Mesenchymal stem cell (in vitro differentiated cells and primary cell): ENCODE data around the gene SFN.

Experiments used
- DNase-seq: peaks from one replicate; pipeline ENCODE4 v3.0.0-alpha.2; 2013
- H2AFZ ChIP-seq: one replicate; pipeline ENCODE4 v1.6.1; 2013; ENCODE audit warnings: low read depth, mild to moderate bottlenecking, control low read depth, inconsistent platforms, low read length, moderate library complexity
- H2AK5ac ChIP-seq: 2 replicates; pipeline ENCODE4 v1.6.1; 2013; ENCODE audit warnings: low read length, moderate library complexity, mild to moderate bottlenecking, inconsistent platforms; ENCODE audit not compliant: severe bottlenecking
- H2BK120ac ChIP-seq: one replicate; pipeline ENCODE4 v1.6.1; 2013; ENCODE audit warnings: low read depth, mild to moderate bottlenecking, inconsistent platforms, low read length, moderate library complexity
- H2BK12ac ChIP-seq, 2 experiments: one replicate each; pipeline ENCODE4 v1.6.1; 2013; ENCODE audit warnings: inconsistent platforms in 2 of 2, low read length in 2 of 2, mild to moderate bottlenecking in 2 of 2, moderate library complexity in 2 of 2, control low read depth in 1 of 2
- H2BK15ac ChIP-seq: one replicate; pipeline ENCODE4 v1.6.1; 2013; ENCODE audit warnings: mild to moderate bottlenecking, low read depth, inconsistent platforms; ENCODE audit not compliant: poor library complexity, severe bottlenecking
- H2BK5ac ChIP-seq: 2 replicates; pipeline ENCODE4 v1.6.1; 2013; ENCODE audit warnings: low read depth, mild to moderate bottlenecking, low read length, control low read depth, inconsistent platforms; ENCODE audit not compliant: poor library complexity, severe bottlenecking
- H3K14ac ChIP-seq, 2 experiments: one replicate each; pipeline ENCODE4 v1.6.1; 2013; ENCODE audit warnings: inconsistent platforms in 2 of 2, low read length in 2 of 2, control low read depth in 1 of 2, mild to moderate bottlenecking in 1 of 2, moderate library complexity in 1 of 2
- H3K18ac ChIP-seq, 2 experiments: one replicate each; pipeline ENCODE4 v1.6.1; 2013; ENCODE audit warnings: inconsistent platforms in 2 of 2, low read length in 2 of 2, control low read depth in 1 of 2, low read depth in 1 of 2, mild to moderate bottlenecking in 1 of 2
- H3K23ac ChIP-seq, 2 experiments: one replicate each; pipeline ENCODE4 v1.6.1; 2013; ENCODE audit warnings: inconsistent platforms in 2 of 2, low read length in 2 of 2, mild to moderate bottlenecking in 2 of 2, moderate library complexity in 2 of 2, control low read depth in 1 of 2
- H3K27ac ChIP-seq: 2 replicates; pipeline ENCODE4 v1.5.1; 2013; ENCODE audit warnings: mild to moderate bottlenecking, moderate library complexity, low read length, control low read depth, inconsistent platforms; ENCODE audit not compliant: poor library complexity, severe bottlenecking
- H3K27me3 ChIP-seq, 2 experiments: 2 replicates each; pipeline versions ENCODE4 v1.6.1 to v1.7.0; 2013; ENCODE audit warnings: low read length in 2 of 2, mild to moderate bottlenecking in 2 of 2, moderate library complexity in 2 of 2, control low read depth in 1 of 2, inconsistent platforms in 1 of 2; ENCODE audit not compliant: control insufficient read depth in 1 of 2, insufficient read depth in 1 of 2
- H3K36me3 ChIP-seq, 2 experiments: 2 replicates each; pipeline versions ENCODE4 v1.6.1 to v1.7.0; 2013; ENCODE audit warnings: low read length in 2 of 2, control low read depth in 1 of 2, inconsistent platforms in 1 of 2, low read depth in 1 of 2, mild to moderate bottlenecking in 1 of 2; ENCODE audit not compliant: insufficient read depth in 2 of 2, control insufficient read depth in 1 of 2
- H3K4ac ChIP-seq, 2 experiments: one replicate each; pipeline ENCODE4 v1.6.1; 2013; ENCODE audit warnings: inconsistent platforms in 2 of 2, low read length in 2 of 2, mild to moderate bottlenecking in 2 of 2, moderate library complexity in 2 of 2, control low read depth in 1 of 2, low read depth in 1 of 2
- H3K4me1 ChIP-seq: 2 replicates; pipeline ENCODE4 v1.6.1; 2013; ENCODE audit warnings: low read depth, low read length, control low read depth; ENCODE audit not compliant: control insufficient read depth, insufficient read depth
- H3K4me2 ChIP-seq: 2 replicates; pipeline ENCODE4 v1.6.1; 2013; ENCODE audit warnings: low read length, mild to moderate bottlenecking, inconsistent platforms; ENCODE audit not compliant: poor library complexity, severe bottlenecking
- H3K4me3 ChIP-seq, 2 experiments: 2 replicates each; pipeline versions ENCODE4 v1.5.1 to v1.7.0; 2013; ENCODE audit warnings: low read length in 2 of 2, mild to moderate bottlenecking in 2 of 2, control low read depth in 1 of 2, low read depth in 1 of 2; ENCODE audit not compliant: insufficient read depth in 1 of 2
- H3K79me1 ChIP-seq: replicated peaks from 2 replicates; pipeline ENCODE4 v1.6.1; 2013; ENCODE audit warnings: mild to moderate bottlenecking, control low read depth, low read length, inconsistent platforms; ENCODE audit not compliant: poor library complexity, severe bottlenecking
- H3K9ac ChIP-seq: 2 replicates; pipeline ENCODE4 v1.7.0; 2013; ENCODE audit warnings: mild to moderate bottlenecking, low read length, moderate library complexity
- H3K9me3 ChIP-seq: 2 replicates; pipeline ENCODE4 v1.7.0; 2013; ENCODE audit warnings: mild to moderate bottlenecking, low read length; ENCODE audit not compliant: control insufficient read depth
- H4K8ac ChIP-seq: one replicate; pipeline ENCODE4 v1.6.1; 2013; ENCODE audit warnings: inconsistent platforms, mild to moderate bottlenecking, low read length, moderate library complexity
- H4K91ac ChIP-seq: one replicate; pipeline ENCODE4 v1.6.1; 2013; ENCODE audit warnings: mild to moderate bottlenecking, low read length, inconsistent platforms
- WGBS: methylation state at CpG from one replicate; pipeline ENCODE4 v1.1.7; 2013; ENCODE audit warnings: mixed read lengths; 5-methylcytosine and 5-hydroxymethylcytosine counted together

SFN gene

DNA sequence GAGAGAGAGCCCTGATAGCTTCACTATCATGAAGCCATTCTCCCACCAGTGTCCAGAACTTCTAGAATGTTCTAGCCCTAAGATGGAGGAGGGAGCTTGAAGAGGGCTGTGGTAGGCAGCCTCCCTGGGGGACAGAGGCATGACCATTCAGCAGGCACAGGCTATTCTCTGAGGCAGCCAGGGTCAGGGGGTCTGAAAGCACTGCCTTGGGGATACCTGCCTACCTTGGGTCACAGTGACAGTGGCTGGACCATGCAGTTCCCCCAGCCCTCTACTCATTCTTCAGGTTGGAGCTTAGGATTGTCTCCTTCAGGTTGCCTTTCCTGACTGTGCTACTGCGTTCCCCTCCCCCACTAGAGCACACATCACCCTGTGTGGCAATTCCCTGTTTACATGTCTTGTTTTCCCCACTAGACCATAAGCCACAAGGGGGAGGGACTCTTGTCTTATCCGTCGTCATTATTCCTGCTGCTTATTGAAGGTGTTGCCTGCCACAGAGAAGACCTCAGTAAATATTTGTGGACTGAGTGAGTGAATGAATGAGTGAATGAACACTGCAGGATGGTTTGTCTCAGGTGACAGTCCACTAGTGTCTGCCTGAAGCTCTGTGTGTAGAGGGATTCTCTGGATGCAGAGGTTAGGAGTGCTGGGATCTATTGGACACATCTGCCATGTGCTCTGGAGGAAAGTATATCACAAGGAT, 31.3 kb upstream of the SFN start:
- H3K9me3 ChIP-seq = no peaks in the 10 kb centered on the region
- H3K27ac ChIP-seq = no peak overlapping the region
- H2BK5ac ChIP-seq = no peak overlapping the region
- no peak overlapping the region for H3K23ac ChIP-seq
- no peak overlapping the region for H3K4me3 ChIP-seq
- H2AK5ac ChIP-seq = no peak overlapping the region
- no peak overlapping the region for H4K91ac ChIP-seq
- peaks cover 27% of the 10 kb centered on the region for H3K4me1 ChIP-seq
- peak overlapping the region; percentile 37 to 42 for H3K18ac ChIP-seq
- H3K27me3 ChIP-seq = no peaks in the 10 kb centered on the region
- peak; percentile 85 for DNase-seq
- H2BK12ac ChIP-seq = peak overlapping the region in 1 of 2 experiments; percentile 10
- no peak overlapping the region for H2AFZ ChIP-seq
- H3K4ac ChIP-seq = peak overlapping the region in 1 of 2 experiments; percentile 24
- H2BK15ac ChIP-seq = no peak overlapping the region
- H3K36me3 ChIP-seq = peaks cover 42 to 48% of the 10 kb centered on the region in 2 experiments
- no peak overlapping the region for H3K4me2 ChIP-seq
- WGBS = 47% methylated on average over 3 of the region's 3 CpGs
- no peak overlapping the region for H4K8ac ChIP-seq
- no peak overlapping the region for H2BK120ac ChIP-seq
- H3K14ac ChIP-seq = peak overlapping the region in 1 of 2 experiments; percentile 18
- no peak overlapping the region for H3K9ac ChIP-seq
- H3K79me1 ChIP-seq = peaks cover 37% of the 10 kb centered on the region

DNA sequence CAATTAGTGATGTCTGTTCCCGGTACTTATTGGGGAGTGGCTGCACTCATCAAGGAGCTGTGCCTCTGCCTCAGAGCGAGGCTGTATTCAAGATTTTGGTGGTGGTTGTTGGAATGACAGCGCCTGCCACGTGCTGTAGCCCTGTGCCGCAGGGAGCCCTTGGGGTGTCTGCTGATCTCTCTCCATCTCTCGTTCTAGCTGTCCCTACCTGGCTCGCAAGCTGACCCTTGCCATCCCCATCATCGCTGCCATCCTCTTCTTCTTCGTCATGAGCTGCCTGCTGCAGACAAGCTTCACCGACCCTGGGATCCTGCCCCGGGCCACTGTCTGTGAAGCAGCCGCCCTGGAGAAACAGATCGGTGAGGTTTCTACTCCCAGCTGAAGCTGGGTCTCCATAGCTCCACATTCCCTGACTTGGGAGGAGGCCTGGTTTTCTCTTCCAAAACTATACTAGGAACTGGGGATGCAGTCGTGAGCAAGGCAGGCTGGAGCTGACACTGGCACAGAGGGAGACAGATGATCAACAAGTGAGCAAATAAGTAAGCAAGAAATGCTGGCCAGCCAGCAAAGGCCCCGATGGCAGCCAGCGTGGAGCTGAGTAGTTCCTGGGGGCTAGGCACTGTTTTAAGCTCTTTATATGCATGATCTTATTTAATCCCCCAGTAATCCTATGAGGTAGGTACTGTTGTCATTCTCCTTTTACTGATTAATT, 30.5 kb upstream of the SFN start:
- WGBS = 97% methylated on average over 16 of the region's 16 CpGs

DNA sequence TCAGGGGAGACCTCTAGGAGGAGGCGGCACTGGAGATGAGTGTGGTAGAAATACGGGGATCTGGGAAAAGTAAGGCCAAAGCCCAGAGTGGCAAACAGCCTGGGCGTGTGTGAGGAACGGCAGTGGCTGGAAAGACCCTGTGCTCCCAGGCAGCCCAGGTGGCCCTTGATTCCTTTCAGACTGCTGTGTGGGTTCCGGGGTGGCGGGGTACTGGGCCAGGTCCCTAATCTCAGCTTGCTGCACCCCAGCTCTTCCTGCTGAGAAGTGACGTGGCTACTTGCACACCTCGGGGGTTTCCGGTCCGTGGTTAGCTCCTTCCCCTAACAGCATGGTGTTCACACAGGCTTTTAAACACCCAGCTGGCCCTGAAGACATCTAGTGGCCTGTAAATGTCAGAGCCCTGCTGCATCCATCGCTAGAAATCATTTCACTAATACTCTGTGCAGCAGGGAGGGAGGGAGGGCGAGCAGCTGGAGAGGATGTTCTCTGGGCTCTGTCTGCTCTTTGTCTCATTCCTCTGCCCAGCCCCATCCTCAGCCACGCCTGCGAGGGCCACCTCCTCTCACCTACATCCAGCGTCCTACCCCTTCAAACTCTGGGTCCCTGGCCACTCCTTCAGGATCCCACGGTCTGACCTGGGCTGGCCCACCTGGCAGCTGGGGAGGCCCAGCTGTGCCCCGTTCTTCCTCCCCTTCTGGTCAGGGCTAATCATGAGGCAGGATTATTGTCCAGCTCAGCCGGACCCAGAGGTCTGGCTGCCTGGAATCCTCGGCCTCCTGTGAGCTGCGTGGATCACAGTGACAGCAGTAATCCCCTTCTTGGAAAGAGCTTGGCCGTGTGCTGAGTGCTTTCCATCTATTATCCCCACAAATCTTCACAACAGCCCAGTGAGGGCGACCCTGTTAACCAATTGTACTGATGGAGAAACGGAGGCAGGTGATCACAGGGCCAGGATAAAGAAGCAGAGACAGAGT, 29.2 kb upstream of the SFN start:
- H3K9me3 ChIP-seq = no peaks in the 10 kb centered on the region
- peaks cover 47 to 60% of the 10 kb centered on the region in 2 experiments for H3K36me3 ChIP-seq
- DNase-seq = no peak
- H3K4me2 ChIP-seq = no peak overlapping the region
- H3K14ac ChIP-seq = no peak overlapping the region
- no peak overlapping the region for H3K23ac ChIP-seq
- no peak overlapping the region for H2BK5ac ChIP-seq
- H3K4me1 ChIP-seq = peaks cover 21% of the 10 kb centered on the region
- H4K8ac ChIP-seq = no peak overlapping the region
- no peak overlapping the region for H3K4ac ChIP-seq
- H3K18ac ChIP-seq = no peak overlapping the region
- no peak overlapping the region for H2BK15ac ChIP-seq
- no peak overlapping the region for H4K91ac ChIP-seq
- peaks cover 30% of the 10 kb centered on the region for H3K79me1 ChIP-seq
- no peaks in the 10 kb centered on the region for H3K27me3 ChIP-seq
- 95% methylated on average over 21 of the region's 23 CpGs for WGBS
- H3K4me3 ChIP-seq = no peak overlapping the region
- H2BK12ac ChIP-seq = no peak overlapping the region
- no peak overlapping the region for H2BK120ac ChIP-seq
- H2AK5ac ChIP-seq = no peak overlapping the region
- no peak overlapping the region for H3K9ac ChIP-seq
- no peak overlapping the region for H3K27ac ChIP-seq
- no peak overlapping the region for H2AFZ ChIP-seq

More for the DNA sequence above, 30.5 kb upstream of the SFN start:
- Histone ChIP-seq H3K36me3 (peaks cover 42 to 48% of the 10 kb centered on the region in 2 experiments), H3K4me2 (no peak overlapping the region), H3K18ac (no peak overlapping the region), H4K8ac (no peak overlapping the region), H2BK15ac (peak overlapping the region; percentile 12), H3K23ac (no peak overlapping the region), H3K4me3 (no peak overlapping the region), H3K4me1 (peaks cover 23% of the 10 kb centered on the region), H2BK5ac (no peak overlapping the region), H3K27ac (no peak overlapping the region), H2AK5ac (no peak overlapping the region), H2AFZ (no peak overlapping the region), H3K79me1 (peaks cover 35% of the 10 kb centered on the region), H4K91ac (no peak overlapping the region), H3K9me3 (no peaks in the 10 kb centered on the region), H3K4ac (no peak overlapping the region), H3K9ac (no peak overlapping the region), H3K27me3 (no peaks in the 10 kb centered on the region), H2BK12ac (no peak overlapping the region), H2BK120ac (no peak overlapping the region), H3K14ac (no peak overlapping the region)
- no peak for DNase-seq
